Peyer's patch (tissue), 4 donors: ENCODE results near the gene SLC40A1. TPM values are rescaled to one million over a fixed set of nuclear protein-coding genes. Genes with fewer than 3 reads are reported as not detected.

ENCODE experiments used
- DNase-seq, 3 donors: peaks; one replicate each; pipeline ENCODE4 v3.0.0-alpha.2; 2017 to 2019
- H3K27ac ChIP-seq, 4 donors: fragments of 200-600 bp; sonication (generic); one replicate each; pipeline ENCODE4 v1.5.1; 2016 to 2019
- H3K27me3 ChIP-seq, 2 donors: fragments of 200-600 bp; sonication (generic); one replicate each; pipeline ENCODE4 v1.5.1; 2019
- H3K36me3 ChIP-seq, 3 donors: fragments of 200-600 bp; sonication (generic); one replicate each; pipeline ENCODE4 v1.5.1; 2016 to 2019
- H3K4me1 ChIP-seq, 4 donors: fragments of 200-600 bp; sonication (generic); one replicate each; pipeline ENCODE4 v1.5.1; 2016 to 2019
- H3K4me3 ChIP-seq, 4 donors: fragments of 200-600 bp; sonication (generic); 1 replicate in 3 of 4; 2 replicates in 1 of 4; pipeline ENCODE4 v1.5.1; 2016 to 2019; ENCODE audit warnings: mild to moderate bottlenecking in 1 of 4
- H3K9me3 ChIP-seq, 4 donors: fragments of 200-600 bp; sonication (generic); one replicate each; pipeline ENCODE4 v1.5.1; 2016 to 2019; ENCODE audit warnings: mild to moderate bottlenecking in 1 of 4
- CTCF ChIP-seq, 6 experiments: fragments of 450-650 bp in 4 of 6; fragments of 200-600 bp in 2 of 6; sonication (generic) in 1 of 6; IDR thresholded peaks; one replicate each; pipeline ENCODE4 v1.5.1; 2017 to 2019; ENCODE audit warnings: antibody characterized with exemption in 6 of 6, mild to moderate bottlenecking in 3 of 6, moderate library complexity in 1 of 6
- POLR2A ChIP-seq, 2 donors: fragments of 450-650 bp; IDR thresholded peaks; one replicate each; pipeline ENCODE4 v1.5.1; 2017; ENCODE audit warnings: antibody characterized with exemption in 2 of 2, mild to moderate bottlenecking in 2 of 2, moderate library complexity in 2 of 2
- total RNA-seq, 4 donors: library from RNA; depleted of rRNA; stranded (reverse); fragments of >200 nt; gene quantifications; one replicate each; pipeline ENCODE4 v1.1.0, GENCODE V29; 2016

The SLC40A1 gene
- total RNA-seq, 4 donors from 2014 or later = 69.8 to 208 (median 149) TPM

GRCh38 chr2:189533288-189534035, 47.1 kb downstream of the SLC40A1 start:
- DNase-seq = peak in 1 of 3 donors; percentile 72
- H3K4me1 ChIP-seq = peaks cover 0 to 8% (median 2%) of the 10 kb centered on the region in 4 donors
- TF ChIP-seq POLR2A (IDR thresholded peaks at IDR 0.05) = no peak
- no peak for TF ChIP-seq CTCF (IDR thresholded peaks at IDR 0.05)
- no peak overlapping the region for H3K4me3 ChIP-seq
- H3K9me3 ChIP-seq = no peaks in the 10 kb centered on the region
- peak overlapping the region in 3 of 4 donors; percentile 6 to 75 (median 73) for H3K27ac ChIP-seq
- no peaks in the 10 kb centered on the region for H3K27me3 ChIP-seq
- no peaks in the 10 kb centered on the region for H3K36me3 ChIP-seq

- H3K27ac ChIP-seq = no peak overlapping the region
- no peaks in the 10 kb centered on the region for H3K27me3 ChIP-seq
- H3K4me3 ChIP-seq = no peak overlapping the region
- TF ChIP-seq CTCF (IDR thresholded peaks at IDR 0.05) (no peak), POLR2A (IDR thresholded peaks at IDR 0.05) (no peak)
- H3K4me1 ChIP-seq = peaks cover 0 to 8% (median 2%) of the 10 kb centered on the region in 4 donors
- H3K9me3 ChIP-seq = no peaks in the 10 kb centered on the region
- DNase-seq = no peak
- H3K36me3 ChIP-seq = no peaks in the 10 kb centered on the region
Observed at GRCh38 chr2:189530965-189531637, 49.5 kb downstream of the SLC40A1 start.

- peaks cover 0 to 8% (median 1%) of the 10 kb centered on the region in 4 donors for H3K4me1 ChIP-seq
- no peak overlapping the region for H3K4me3 ChIP-seq
- H3K27me3 ChIP-seq = no peaks in the 10 kb centered on the region
- H3K9me3 ChIP-seq = no peaks in the 10 kb centered on the region
- TF ChIP-seq CTCF (IDR thresholded peaks at IDR 0.05) = no peak
- no peak for TF ChIP-seq POLR2A (IDR thresholded peaks at IDR 0.05)
- peak overlapping the region in 1 of 4 donors; percentile 3 for H3K27ac ChIP-seq
- no peaks in the 10 kb centered on the region for H3K36me3 ChIP-seq
- no peak for DNase-seq
Observed at GRCh38 chr2:189528617-189529016, 52.0 kb downstream of the SLC40A1 start.

- no peak overlapping the region for H3K27ac ChIP-seq
- H3K4me1 ChIP-seq = peaks cover 0 to 15% (median 1%) of the 10 kb centered on the region in 4 donors
Observed at GRCh38 chr2:189527812-189528592, 52.6 kb downstream of the SLC40A1 start.

More at GRCh38 chr2:189527812-189528592, 52.6 kb downstream of the SLC40A1 start:
- no peak for DNase-seq
- TF ChIP-seq CTCF (IDR thresholded peaks at IDR 0.05) = no peak
- TF ChIP-seq POLR2A (IDR thresholded peaks at IDR 0.05) = no peak
- no peak overlapping the region for H3K4me3 ChIP-seq
- no peaks in the 10 kb centered on the region for H3K27me3 ChIP-seq
- no peaks in the 10 kb centered on the region for H3K36me3 ChIP-seq
- H3K9me3 ChIP-seq = no peaks in the 10 kb centered on the region
